Dermis blood vessel endothelial cell (primary cell): Measurements from ENCODE around the gene OR10D3. TPM values are rescaled to one million over a fixed set of nuclear protein-coding genes. Genes with fewer than 3 reads are reported as not detected.
A peak's percentile ranks its signal among the peaks of the same experiment; 100 is the strongest.
"Not testable (repeated sequence)": the region's sequence is repeated elsewhere in the genome, so short reads cannot be mapped to it uniquely, and the experiment has no call there.

Experiments used
- DNase-seq: peaks from one replicate; pipeline ENCODE4 v3.0.0; 2010
- total RNA-seq: library from RNA; depleted of rRNA; stranded (reverse); fragments of >200 nt; gene quantifications from 2 replicates; pipeline ENCODE4 v1.2.3, GENCODE V29; 2014

OR10D3 gene
- total RNA-seq, 1 donor from 2014 or later, result not detected

DNA sequence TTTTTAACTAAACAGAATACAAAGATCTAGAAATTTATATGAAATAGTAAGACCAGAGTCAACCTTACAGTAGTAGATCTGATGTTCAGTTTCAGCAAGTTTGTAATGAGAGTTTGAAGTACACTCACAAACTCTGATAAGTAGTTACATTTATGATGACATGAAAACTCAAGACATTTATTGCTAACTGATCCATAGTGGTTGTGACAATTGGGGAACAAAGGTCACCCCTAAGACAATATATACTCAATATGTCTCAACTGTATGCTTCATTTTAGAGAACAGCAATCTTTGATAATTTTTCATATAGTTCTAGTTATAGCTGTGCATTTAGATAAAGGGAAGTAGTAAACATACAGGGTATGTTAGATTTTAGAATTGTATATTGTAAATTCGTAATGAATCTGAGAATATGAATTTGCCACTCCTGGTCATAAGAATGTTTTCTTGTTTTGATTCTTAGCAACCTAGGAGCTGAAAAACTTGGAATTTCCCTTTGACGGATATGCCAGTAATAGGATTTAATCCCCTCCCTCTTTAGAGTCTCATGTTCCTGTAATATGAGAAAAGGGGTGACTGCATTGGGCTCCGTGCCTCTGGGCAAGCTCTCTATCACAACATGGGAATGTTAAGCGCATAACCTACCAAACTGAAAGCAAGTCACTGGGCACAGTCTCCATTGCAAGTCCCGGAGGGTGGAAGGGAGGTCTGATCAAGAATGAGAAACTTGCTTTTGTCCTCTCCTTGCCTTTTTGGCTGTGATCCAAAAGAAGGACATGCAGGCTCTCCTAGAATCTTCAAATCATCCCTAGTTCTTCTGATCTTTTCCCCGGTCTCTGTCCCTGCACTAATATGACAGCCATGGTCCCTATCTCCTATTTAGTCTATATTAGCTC, 11.4 kb downstream of the OR10D3 start:
- no peak for DNase-seq

DNA sequence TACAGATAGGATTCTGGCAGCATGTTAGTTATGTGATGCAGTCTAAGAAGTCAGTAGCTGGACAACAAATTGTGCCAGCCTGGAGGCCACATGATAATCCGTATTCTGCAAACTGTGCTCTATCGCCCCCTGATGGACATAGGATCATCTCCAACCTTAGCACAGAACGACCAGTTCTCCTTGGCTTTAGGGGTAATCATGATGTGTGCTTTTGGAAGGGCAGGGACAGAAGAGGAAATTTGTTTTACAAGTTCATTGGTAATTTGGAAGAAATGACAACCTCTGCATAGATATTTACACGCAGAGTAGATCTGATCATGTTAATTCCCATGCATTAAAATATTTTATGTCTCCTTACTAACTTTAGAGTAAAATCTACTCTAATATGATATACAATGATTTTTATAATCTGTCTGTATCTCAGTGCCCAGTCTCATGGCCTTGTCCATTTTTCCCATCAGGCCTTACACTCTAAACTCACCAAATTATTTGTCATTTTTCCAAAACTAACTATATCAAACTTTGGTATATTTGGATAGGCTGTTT, 12.1 kb downstream of the OR10D3 start:
- DNase-seq, result peak; percentile 87

DNA sequence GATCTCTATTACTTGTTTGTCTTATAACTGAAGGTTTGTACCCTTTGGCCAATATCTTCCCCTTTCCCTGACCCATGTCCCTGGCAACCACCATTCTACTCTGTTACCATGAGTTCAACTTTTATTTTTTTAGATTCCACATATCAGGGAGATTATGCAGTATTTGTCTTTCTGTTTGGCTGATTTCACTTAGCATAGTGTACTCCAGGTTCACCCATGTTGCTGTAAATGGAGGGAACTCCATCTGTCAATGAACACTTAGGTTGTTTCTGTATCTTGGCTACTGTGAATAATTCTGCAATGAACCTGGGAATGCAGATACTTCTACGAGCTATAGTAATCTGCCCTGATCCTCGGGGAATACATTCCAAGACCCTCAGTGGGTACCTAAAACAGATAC, 14.9 kb downstream of the OR10D3 start:
- no peak for DNase-seq

DNA sequence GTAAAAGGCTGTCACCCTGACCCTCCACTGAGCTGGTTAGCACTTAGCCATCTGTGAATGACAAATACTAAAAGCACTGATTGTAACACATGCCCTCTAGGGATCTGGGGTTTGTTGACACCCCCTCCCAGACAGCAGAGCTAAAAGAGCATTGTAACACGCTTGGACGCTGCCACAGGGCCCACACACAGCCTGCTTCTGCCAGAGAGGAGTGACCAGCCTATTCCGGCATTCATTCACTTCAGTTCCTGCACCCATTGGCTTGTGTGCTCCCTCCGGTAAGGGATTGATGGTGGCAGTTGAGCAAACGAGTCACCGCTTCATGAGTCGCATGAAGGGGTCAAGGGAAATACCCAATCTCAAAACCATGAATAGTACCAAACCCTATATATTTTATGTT, 15.8 kb downstream of the OR10D3 start:
- no peak for DNase-seq

GRCh38 chr11:124199702-124200101, 16.6 kb downstream of the OR10D3 start:
- no peak for DNase-seq

DNA sequence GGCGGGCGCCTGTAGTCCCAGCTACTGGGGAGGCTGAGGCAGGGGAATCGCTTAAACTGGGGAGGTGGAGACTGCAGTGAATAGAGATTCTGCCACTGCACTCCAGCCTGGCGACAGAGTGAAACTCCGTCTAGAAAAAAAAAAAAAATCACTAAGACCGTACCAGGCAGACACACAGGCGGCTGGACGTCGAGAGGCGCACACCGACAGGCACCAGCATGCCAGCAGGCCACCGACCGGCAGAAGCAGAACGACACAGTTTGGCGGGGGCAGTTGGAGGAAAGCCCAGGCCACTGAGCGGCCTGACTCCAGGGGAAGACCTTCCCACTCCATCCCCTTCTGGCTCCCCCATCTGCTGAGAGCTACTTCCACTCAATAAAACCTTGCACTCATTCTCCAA, 17.5 kb downstream of the OR10D3 start:
- no peak for DNase-seq

DNA sequence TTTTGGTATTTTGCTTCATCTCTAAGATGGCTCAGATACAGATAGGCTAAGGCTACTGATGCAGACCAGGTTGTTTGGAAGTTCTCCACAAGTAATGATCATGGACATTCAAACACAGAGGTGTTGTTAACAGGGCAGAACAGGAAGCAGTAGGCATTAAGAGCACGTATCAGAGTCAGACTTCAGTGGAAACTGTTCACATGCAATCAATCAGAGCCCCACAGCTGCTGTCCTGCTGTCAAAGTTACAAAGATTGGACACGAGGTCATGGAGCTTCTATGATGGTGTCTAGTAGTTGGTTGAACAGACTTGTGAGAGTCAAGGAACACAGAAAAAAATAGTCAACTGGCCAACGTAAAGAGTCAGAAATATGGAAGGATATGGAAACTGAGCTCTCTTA, 19.8 kb downstream of the OR10D3 start:
- no peak for DNase-seq

DNA sequence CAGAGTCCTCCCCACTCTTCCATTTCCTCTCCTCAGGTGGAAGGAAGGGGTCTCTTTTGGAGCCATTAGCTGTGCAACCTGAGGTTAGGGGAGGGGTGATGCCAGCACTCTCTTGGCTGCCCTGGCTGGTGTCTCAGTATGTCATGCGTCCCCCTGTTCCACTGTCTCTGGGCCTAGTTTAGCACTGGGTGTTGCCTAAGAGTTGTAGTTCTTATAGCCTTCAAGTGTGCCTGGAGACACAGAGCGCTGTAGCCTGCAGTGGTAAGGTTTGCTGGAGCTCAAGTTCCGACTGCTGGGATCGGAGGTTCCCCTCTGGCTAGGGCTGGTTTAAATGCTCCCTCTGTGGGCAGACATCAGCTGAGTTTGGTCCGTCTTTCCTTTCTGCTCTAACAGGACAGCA, 20.9 kb downstream of the OR10D3 start:
- DNase-seq, result no peak

DNA sequence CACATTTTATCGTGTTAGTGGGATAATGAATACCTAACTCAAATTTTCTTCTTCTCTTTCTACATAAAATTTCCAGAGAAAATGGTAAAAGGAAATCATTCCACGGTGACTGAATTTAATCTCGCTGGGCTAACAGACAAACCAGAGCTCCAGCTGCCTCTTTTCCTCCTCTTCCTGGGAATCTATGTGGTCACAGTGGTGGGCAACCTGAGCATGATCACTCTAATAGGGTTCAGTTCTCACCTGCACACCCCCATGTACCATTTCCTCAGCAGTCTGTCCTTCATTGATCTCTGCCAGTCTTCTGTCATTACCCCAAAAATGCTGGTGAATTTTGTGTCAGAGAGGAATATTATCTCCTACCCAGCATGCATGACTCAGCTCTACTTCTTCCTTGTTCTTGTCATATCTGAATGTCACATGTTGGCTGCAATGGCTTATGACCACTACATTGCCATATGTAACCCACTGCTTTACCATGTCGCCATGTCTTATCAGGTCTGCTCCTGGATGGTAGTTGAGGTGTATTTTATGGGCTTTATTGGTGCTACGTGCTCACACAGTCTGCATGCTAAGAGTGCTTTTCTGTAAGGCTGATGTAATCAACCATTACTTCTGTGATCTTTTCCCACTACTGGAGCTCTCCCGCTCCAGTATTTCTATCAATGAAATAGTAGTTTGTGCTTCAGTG, 24.1 kb downstream of the OR10D3 start:
- DNase-seq, result no peak

- no peak for DNase-seq
Measured at GRCh38 chr11:124209824-124210357, 26.7 kb downstream of the OR10D3 start.

DNA sequence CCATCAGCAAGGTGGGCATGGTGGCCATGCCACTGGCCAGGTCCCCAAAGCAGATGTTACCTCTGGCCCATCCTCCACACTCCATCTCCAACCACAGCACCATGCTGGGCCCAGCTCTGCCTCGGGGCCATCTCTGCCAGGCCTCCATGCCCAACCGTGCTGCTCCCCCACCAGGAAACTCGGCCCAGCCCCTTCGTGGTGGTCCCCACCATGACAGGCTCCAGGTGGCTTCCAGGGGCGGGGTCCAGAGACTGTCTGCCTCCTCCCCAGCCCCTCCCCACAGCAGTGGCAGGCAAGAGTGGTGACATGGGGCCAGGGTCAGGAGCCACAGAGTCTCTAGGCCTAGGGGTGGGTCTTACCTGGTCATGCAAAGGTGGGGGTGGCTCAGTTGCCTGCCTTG, 27.3 kb downstream of the OR10D3 start:
- no peak for DNase-seq

- no peak for DNase-seq
Measured at GRCh38 chr11:124211321-124211720, 28.2 kb downstream of the OR10D3 start.

DNA sequence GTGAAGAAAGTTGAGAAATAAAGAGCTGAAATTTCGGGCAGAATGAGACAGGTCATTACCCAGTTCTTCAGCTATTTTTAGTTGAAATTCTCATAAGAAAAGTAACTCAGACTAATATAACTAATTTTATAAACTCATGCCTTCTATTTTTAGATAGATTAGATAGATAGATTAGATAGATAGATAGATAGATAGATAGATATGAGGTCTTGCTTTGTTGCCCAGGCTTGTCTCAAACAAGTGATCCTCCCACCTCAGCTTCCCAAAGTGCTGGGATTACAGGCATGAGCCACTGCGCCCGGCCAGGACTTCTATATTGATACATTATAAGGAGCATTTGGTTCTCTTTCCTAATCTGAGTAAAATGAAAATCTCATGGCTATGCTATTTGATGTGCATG, 30.9 kb downstream of the OR10D3 start:
- no peak for DNase-seq

DNA sequence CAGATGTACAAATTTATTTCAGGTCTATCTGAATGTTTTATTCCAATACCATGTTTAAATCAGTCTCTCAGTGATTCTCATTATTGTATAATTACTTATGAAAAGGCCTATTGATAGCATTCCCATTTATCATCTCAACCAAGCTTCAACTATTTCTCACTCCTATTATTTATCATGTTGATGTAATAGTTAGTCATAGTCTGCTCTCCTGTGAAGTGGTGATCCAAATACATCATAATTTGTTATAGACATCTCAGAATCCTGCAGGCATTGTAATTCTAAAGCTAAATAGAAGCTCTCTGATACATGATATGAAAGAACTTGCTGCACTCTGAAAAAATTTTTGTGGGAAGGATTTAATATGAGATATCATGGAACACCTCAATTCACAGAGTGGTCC, 36.0 kb downstream of the OR10D3 start:
- no peak for DNase-seq

- no peak for DNase-seq
Measured at GRCh38 chr11:124222407-124222806, 39.3 kb downstream of the OR10D3 start.

DNA sequence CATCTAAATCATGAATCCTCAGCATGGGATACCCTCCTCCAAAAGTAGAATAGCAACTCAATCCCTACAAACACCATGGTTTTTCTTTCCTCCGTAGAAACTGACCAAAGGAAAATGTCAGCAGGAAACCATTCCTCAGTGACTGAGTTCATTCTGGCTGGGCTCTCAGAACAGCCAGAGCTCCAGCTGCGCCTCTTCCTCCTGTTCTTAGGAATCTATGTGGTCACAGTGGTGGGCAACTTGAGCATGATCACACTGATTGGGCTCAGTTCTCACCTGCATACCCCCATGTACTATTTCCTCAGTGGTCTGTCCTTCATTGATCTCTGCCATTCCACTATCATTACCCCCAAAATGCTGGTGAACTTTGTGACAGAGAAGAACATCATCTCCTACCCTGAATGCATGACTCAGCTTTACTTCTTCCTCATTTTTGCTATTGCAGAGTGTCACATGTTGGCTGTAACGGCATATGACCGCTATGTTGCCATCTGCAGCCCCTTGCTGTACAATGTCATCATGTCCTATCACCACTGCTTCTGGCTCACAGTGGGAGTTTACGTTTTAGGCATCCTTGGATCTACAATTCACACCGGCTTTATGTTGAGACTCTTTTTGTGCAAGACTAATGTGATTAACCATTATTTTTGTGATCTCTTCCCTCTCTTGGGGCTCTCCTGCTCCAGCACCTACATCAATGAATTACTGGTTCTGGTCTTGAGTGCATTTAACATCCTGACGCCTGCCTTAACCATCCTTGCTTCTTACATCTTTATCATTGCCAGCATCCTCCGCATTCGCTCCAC, 41.7 kb downstream of the OR10D3 start:
- DNase-seq, result not testable (repeated sequence)

- DNase-seq, result no peak
Measured at GRCh38 chr11:124225471-124225870, 42.3 kb downstream of the OR10D3 start.

- DNase-seq, result no peak
Measured at GRCh38 chr11:124233376-124233775, 50.2 kb downstream of the OR10D3 start.
